ENCODE data around the gene PADI2.
A peak's percentile ranks its signal among the peaks of the same experiment; 100 is the strongest.

Gene PADI2

DNA sequence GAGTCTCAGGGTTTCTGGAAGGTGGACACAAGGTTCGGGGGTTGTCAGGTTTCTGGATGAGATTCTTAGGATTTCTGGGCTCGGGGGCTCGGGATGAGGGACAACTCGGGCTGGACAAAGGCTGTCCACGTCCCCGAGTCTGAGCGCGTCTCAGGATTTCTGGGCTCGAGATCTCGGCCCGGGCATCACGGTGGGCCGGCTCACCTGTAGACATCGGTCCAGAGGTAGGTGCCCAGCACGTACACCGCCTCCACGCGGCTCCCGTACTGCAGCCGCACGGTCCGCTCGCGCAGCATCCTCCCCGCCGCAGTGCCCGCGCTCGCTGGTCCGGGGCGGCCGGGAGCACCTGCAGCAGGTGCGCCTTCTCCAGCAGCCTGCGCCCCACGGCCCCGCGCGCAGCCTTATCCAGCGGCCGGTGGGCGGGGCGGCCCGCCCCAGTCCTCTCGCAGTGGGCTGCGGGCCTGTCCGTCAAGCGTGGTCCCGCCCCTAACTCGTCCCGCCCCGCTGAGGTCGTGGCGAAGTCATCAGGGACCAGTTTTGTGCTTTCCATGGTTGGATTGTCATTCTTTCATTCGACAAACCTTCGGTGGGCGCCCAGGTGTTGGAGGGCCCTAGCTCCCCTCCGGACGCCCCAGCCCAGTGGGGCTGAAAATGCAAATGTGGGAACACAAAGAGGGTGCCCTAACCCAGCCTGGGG, at the start of gene PADI2:
PADI2 (minus strand) TSS at position 376 of the 697 bp plus-strand sequence; CDS start at position 296, 80 bp downstream.
- peak; percentile 88 for DNase-seq (ENCODE audit: low spot score)

DNA sequence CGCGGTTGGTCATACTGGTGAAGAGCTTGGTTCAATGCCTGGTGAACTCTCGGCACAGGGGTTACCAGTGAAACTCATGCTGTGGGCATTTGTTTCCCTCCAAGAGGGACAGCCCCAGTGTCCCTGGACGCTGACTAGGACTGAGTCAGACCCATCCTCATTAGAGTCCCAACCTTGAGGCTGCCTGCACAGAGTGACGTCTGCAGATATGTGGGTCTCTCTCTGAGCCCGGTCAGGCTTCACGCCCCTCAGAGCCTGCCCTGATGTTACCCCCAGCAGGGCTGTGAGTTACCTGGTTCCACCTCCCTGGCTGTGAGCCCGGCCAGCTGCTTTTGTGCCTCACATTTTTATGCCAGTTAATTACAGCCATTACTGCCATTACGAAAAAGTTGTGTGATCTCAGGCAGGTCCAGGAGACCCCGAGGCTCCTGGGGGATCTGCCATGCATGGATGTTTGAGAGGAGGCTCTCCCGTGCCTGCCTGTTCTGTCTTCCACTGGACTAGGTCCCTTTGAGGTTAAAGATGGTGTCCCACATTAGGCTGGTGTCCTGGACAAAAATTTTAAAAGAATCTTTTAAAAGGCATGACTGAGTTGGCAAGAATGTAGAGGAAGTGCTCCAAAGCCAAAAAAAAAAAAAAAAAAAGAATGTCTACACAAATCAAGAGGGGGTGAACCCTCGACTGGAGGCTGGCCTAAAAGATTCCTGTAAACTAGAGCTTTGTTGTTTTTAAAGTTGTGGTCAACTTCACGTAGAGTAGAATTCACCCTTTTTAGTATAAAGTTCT, 49.0 kb upstream of the PADI2 start:
- DNase-seq (ENCODE audit: low spot score), result no peak

GRCh38 chr1:17167786-17168090, 48.5 kb upstream of the PADI2 start:
- DNase-seq (ENCODE audit: low spot score), result no peak

DNA sequence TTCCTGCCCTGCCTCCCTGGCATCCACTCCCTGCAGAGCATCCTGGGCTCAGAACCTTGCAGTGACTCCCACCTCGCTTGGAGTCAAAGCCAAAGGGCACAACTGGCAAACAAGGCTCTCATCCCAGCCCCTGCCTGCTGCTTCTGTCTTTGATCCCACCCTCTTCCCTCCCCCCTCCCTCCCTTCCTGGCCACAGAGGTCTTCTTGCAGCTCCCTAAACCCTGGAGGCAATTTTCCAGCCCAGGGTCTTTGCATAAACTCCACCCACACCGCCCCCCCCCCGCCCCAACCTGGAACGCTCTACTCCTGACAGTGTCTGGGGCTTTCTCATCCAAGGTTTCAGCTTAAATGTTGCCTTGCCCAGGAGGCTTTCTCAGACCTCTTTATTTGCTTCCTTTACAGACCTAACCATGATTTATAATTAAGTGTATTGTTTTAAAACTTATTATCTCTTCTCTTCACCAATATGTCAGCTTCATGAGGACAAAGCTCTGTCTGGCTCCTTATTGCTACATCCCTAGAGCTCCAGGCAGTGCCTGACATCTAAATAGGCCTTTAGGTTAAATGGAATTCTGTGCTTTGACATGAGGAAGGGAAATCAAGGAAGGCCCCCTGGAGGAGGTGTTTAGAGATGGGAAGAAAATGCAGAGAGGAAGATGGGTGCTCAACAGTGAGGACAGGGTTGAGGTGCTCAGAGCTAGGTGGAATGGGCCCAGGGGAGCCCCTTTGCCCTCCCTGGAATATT, 48.0 kb upstream of the PADI2 start:
- DNase-seq (ENCODE audit: low spot score), result no peak

- no peak for DNase-seq (ENCODE audit: low spot score)
Observed at GRCh38 chr1:17165823-17166222, 46.6 kb upstream of the PADI2 start.

DNA sequence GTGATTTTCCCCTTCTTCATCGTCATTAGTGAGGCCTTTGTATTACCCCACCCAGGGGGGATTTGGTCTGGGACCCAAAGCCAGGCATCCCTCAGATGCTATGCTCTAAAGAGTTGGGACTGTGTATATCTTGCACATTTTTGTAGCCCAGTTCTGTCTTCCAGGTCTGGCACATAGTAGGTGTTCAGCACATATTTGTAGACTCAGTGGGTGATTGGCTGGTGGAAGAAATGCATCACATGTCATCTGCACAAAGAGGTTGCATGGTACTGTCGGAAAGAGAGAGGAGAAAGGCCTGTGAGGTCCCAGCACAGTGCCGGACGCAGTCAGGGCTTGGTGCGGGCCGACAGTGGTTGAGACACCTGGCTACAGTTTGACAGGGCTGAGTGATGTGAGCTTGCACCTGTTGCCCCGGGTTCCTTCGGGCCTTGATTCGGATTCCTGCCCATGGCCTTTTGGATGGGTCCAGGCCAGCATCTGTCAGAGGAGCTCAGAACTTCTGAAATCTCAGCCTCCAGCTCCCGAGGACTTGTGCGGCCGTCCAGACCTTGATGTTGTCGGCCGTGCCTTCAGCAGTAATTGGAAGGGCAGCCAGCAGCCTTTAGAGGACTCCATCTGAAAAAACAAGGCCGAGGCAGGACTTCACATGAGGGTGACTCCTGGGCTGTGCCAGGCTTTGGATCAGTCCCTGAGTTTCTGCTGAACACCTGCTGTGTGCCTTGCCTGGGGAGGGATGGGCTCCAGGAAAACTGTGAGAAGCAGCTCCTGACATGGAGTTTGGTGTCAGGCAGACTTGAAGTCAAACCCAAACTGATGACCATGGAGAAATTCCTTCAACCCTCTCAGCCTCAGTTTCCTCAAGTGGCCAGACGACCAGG, 44.8 kb upstream of the PADI2 start:
- no peak for DNase-seq (ENCODE audit: low spot score)

GRCh38 chr1:17163371-17163770, 44.1 kb upstream of the PADI2 start:
- no peak for DNase-seq (ENCODE audit: low spot score)

GRCh38 chr1:17162941-17163340, 43.7 kb upstream of the PADI2 start:
- DNase-seq (ENCODE audit: low spot score), result no peak

DNA sequence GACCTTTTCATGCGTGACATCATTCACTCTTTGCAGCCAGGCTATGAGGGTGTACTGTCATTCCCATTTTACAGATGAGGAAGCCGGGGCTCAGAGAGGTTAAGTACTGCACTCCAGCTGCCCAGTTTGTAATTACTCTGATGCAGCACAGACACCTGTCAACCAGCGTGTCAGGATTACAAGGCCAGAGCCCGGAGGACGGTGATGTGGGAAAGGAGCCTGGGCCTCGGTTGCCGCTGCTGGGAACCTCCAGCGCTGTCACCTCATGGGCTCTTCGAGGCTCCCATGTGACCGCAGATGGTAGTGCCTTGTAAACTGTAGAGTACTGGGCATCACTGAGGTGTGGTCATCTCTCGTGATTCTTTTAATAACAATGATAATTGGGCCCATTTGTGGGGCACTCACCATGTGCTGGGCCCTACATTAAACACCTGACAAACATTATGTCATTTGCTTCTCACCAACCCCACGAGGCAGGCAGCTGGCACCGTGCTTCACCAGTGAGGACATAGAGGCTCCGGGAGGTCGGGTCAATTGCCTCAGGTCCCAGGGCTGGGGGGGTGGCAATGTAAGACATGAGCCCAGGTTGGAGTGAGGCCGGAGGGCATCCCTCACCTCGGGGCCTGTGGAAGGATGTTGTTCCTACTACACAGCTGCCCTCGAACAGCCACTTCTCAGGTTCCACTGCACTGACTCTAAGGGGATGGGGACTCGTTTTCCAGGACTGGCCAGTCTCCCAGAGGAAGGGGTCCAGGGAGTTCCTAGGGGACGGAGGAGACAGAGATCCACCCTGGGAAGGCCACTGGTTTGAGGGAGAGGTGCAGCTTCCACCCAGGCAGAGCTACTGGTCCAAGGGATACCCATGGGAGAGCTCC, 42.9 kb upstream of the PADI2 start:
- DNase-seq (ENCODE audit: low spot score), result no peak

GRCh38 chr1:17161137-17161740, 42.0 kb upstream of the PADI2 start:
- DNase-seq (ENCODE audit: low spot score), result peak; percentile 36

- no peak for DNase-seq (ENCODE audit: low spot score)
Observed at GRCh38 chr1:17158961-17159360, 39.7 kb upstream of the PADI2 start.

- peak; percentile 9 for DNase-seq (ENCODE audit: low spot score)
Observed at GRCh38 chr1:17156108-17156507, 36.9 kb upstream of the PADI2 start.

- DNase-seq (ENCODE audit: low spot score), result no peak
Observed at GRCh38 chr1:17155257-17155920, 36.1 kb upstream of the PADI2 start.

GRCh38 chr1:17149771-17150170, 30.5 kb upstream of the PADI2 start:
- DNase-seq (ENCODE audit: low spot score), result no peak

DNA sequence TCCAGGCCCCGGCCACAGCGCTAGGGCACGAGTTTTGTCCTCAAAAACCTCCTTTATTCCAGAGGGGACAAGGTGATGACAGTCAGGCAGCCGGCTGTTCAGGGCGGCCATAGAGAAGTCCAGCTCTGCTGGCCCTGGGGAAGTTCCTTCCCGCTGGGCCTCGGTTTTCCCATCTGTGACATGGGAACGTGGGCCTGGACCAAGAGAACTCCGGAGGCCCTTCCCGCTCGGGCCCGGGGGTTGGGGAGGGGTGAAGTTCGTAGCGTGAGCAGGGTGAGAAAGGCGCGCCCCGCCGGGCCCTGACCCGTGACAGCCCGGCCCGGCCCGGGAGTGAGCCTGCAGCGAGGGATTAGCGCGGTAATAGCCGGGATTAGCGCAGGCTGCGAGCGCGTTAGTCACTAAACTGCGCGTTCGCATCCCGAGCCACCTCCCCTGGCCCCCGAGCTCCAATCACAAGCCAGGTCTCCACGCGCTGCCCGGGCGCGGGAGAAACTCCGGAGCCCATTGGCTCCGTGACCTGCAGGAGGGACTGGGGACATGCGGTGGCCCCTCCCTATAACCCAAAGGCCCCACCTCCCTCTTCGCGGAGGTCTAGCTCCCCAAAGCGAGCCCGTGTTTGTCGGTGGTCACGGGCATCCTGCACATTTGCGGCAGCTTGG, 29.8 kb upstream of the PADI2 start:
- no peak for DNase-seq (ENCODE audit: low spot score)

DNA sequence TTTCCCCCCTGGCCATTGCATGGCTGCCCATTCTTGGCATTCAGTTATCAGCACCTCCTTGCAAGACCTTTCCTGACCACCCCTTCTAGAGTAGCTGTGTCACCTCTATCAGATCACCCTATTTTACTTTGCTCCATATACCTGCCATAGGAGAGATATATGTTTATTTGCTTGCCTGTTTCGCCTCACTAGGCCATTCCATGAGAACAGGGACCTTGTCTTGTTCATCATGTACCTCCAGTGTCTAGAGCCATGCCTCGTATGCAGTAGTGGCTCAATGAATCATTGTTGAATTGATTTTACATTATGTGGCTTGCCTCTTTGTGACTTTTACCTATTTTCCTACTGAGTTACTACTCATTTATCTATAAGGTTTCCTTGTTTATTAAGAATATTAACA, 26.4 kb upstream of the PADI2 start:
- no peak for DNase-seq (ENCODE audit: low spot score)

- no peak for DNase-seq (ENCODE audit: low spot score)
Observed at GRCh38 chr1:17143760-17144159, 24.5 kb upstream of the PADI2 start.

DNA sequence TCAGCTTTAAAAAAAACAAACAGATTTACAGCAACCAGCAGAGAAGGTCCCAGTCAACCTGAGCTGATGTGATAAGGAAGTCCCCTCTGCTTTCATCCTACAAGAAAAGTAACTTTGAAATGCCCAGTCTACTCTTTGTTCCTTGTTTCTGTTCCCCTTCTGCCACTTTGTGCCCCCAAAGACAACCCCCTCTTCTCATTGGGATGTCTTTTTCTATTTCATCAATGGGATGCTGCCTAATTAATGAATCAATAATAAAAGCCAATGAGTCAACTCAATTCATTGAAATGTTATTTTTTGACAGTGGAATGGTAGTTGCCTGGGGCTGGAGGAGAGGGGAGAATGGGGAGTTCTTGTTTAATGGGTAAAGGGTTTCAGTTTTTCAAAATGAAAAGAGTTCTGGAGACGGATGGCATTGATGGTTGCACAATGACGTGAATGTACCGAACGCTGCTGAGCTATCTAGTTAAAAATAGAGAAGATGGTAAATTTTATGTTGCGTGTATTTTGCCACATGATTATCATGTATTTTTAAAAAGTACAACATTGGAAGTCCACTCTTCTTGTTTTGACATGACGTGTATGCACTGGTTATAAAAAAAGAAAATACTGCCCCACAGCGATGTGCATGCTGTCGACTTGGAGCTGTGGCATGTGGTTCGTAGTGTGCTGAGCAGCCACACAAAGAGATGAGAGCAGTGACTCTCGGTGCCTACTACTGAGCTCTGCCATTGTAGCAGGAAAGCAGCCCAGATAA, 22.4 kb upstream of the PADI2 start:
- DNase-seq (ENCODE audit: low spot score), result peak; percentile 81

DNA sequence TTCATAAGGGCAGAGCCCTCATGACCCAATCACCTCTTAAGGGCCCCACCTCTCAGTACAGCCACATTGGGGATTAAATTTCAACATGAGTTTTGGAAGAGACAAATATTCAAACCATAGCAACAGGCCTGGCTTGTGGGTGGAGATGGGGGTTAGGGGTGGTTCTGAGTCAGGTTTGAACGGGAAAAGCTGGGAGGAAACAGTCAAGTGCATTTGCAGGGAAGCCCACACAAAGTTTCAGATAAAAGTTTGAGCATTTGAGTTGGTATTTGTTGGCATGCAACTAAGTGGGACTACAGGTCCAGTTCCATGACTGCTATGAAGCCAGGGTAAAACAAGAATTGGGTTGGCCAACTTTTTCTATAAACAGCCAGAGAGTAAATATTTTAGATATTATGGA, 21.0 kb upstream of the PADI2 start:
- DNase-seq (ENCODE audit: low spot score), result no peak
